Suprapubic skin (tissue), 3 donors: Measurements from ENCODE around the gene USP47.

Experiments used
- POLR2A ChIP-seq, 2 donors: fragments of 450-650 bp; IDR thresholded peaks; one replicate each; pipeline ENCODE4 v1.6.1; 2017; ENCODE audit warnings: antibody characterized with exemption in 2 of 2, mild to moderate bottlenecking in 2 of 2, moderate library complexity in 2 of 2
- TF ChIP-seq, protein P1 (sequence below), 2 donors: fragments of 200-600 bp in 1 of 2; fragments of 450-650 bp in 1 of 2; sonication (generic) in 1 of 2; IDR thresholded peaks; one replicate each; pipeline ENCODE4 v1.5.1; 2016 to 2019; ENCODE audit warnings: antibody characterized with exemption in 2 of 2, mild to moderate bottlenecking in 1 of 2, moderate library complexity in 1 of 2

DNA sequence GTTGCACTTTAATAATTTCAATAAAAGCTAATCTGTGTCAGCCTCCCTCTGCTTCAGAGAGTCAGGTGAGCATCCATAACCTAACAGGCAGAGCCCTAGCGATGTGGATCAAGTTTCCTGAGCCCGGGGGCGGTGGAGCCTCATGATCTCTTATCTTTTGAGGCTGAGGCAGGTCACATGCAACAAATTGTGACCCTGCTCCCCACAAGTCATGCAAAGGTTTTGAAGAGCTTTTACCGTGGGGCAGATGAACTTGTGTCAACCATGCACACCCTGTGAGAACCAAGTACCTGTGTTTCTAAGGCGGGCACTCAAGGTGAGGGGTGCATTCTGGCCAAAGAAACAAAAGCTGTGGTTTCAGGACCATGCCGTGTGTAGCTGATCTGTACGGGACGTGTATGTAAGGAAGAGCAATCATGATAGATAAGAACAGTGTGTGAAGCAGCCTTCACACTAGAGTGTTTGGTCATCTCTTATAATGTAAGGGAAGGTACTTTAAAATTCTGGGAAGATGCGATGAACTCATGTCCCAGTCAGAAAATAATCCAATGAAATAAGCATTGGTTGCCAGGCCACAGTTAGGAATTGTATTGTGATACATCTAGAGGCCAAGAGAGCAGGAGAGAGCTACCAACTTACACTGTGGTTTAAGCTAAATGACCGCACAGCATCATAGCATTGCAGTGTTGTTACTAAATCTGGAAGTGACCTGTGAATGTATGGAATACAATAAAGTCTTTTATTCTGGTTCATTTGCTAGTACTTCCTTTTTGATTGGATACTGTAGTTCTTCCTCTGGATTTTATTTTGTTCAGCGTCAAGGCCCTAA, 116.8 kb downstream of the USP47 start:
- TF ChIP-seq, protein P1, sequence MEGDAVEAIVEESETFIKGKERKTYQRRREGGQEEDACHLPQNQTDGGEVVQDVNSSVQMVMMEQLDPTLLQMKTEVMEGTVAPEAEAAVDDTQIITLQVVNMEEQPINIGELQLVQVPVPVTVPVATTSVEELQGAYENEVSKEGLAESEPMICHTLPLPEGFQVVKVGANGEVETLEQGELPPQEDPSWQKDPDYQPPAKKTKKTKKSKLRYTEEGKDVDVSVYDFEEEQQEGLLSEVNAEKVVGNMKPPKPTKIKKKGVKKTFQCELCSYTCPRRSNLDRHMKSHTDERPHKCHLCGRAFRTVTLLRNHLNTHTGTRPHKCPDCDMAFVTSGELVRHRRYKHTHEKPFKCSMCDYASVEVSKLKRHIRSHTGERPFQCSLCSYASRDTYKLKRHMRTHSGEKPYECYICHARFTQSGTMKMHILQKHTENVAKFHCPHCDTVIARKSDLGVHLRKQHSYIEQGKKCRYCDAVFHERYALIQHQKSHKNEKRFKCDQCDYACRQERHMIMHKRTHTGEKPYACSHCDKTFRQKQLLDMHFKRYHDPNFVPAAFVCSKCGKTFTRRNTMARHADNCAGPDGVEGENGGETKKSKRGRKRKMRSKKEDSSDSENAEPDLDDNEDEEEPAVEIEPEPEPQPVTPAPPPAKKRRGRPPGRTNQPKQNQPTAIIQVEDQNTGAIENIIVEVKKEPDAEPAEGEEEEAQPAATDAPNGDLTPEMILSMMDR (IDR thresholded peaks at IDR 0.05) = no peak
- TF ChIP-seq POLR2A (IDR thresholded peaks at IDR 0.05) = no peak
